ENCODE results near the gene IL18BP. TPM values are rescaled to one million over a fixed set of nuclear protein-coding genes. Genes with fewer than 3 reads are reported as not detected.

The IL18BP gene
- total RNA-seq, 1 donor from 2014 or later = 9.6 TPM

GRCh38 chr11:72014761-72015320 is 16.1 kb downstream of the IL18BP start:
- Mint-ChIP-seq H3K4me1 (ENCODE audit: unreplicated experiment) (no peaks in the 10 kb centered on the region), H3K4me3 (ENCODE audit: unreplicated experiment) (no peak overlapping the region), H3K27ac (ENCODE audit: unreplicated experiment) (no peak overlapping the region), H3K36me3 (ENCODE audit: unreplicated experiment) (peaks cover 66% of the 10 kb centered on the region), H3K9me3 (ENCODE audit: unreplicated experiment) (no peaks in the 10 kb centered on the region), H3K27me3 (ENCODE audit: unreplicated experiment) (no peaks in the 10 kb centered on the region)
- TF ChIP-seq CTCF (IDR thresholded peaks at IDR 0.05) = no peak
- no peak for DNase-seq (ENCODE audit: extremely low spot score, unreplicated experiment)

- H3K4me3 Mint-ChIP-seq (ENCODE audit: unreplicated experiment) = no peak overlapping the region
- no peaks in the 10 kb centered on the region for H3K4me1 Mint-ChIP-seq (ENCODE audit: unreplicated experiment)
- H3K27ac Mint-ChIP-seq (ENCODE audit: unreplicated experiment) = no peak overlapping the region
- H3K27me3 Mint-ChIP-seq (ENCODE audit: unreplicated experiment) = no peaks in the 10 kb centered on the region
- H3K36me3 Mint-ChIP-seq (ENCODE audit: unreplicated experiment) = peaks cover 72% of the 10 kb centered on the region
- no peak for DNase-seq (ENCODE audit: extremely low spot score, unreplicated experiment)
- no peaks in the 10 kb centered on the region for H3K9me3 Mint-ChIP-seq (ENCODE audit: unreplicated experiment)
- peak; percentile 34 for TF ChIP-seq CTCF (IDR thresholded peaks at IDR 0.05)
Measured at GRCh38 chr11:72015511-72016061, 16.9 kb downstream of the IL18BP start.

GRCh38 chr11:72018171-72018570 is 19.5 kb downstream of the IL18BP start:
- Mint-ChIP-seq H3K4me3 (ENCODE audit: unreplicated experiment) (no peak overlapping the region), H3K27ac (ENCODE audit: unreplicated experiment) (no peak overlapping the region), H3K36me3 (ENCODE audit: unreplicated experiment) (peaks cover 79% of the 10 kb centered on the region)

GRCh38 chr11:72023335-72023734 is 24.6 kb downstream of the IL18BP start:
- H3K36me3 Mint-ChIP-seq (ENCODE audit: unreplicated experiment) = peaks cover 53% of the 10 kb centered on the region
- H3K4me1 Mint-ChIP-seq (ENCODE audit: unreplicated experiment) = peaks cover 6% of the 10 kb centered on the region
- no peak for TF ChIP-seq CTCF (IDR thresholded peaks at IDR 0.05)
- H3K9me3 Mint-ChIP-seq (ENCODE audit: unreplicated experiment) = no peaks in the 10 kb centered on the region
- no peaks in the 10 kb centered on the region for H3K27me3 Mint-ChIP-seq (ENCODE audit: unreplicated experiment)
- H3K27ac Mint-ChIP-seq (ENCODE audit: unreplicated experiment) = no peak overlapping the region
- H3K4me3 Mint-ChIP-seq (ENCODE audit: unreplicated experiment) = no peak overlapping the region
- no peak for DNase-seq (ENCODE audit: extremely low spot score, unreplicated experiment)

More at GRCh38 chr11:72018171-72018570, 19.5 kb downstream of the IL18BP start:
- no peaks in the 10 kb centered on the region for H3K27me3 Mint-ChIP-seq (ENCODE audit: unreplicated experiment)
- no peak for DNase-seq (ENCODE audit: extremely low spot score, unreplicated experiment)
- H3K4me1 Mint-ChIP-seq (ENCODE audit: unreplicated experiment) = no peaks in the 10 kb centered on the region
- TF ChIP-seq CTCF (IDR thresholded peaks at IDR 0.05) = no peak
- H3K9me3 Mint-ChIP-seq (ENCODE audit: unreplicated experiment) = no peaks in the 10 kb centered on the region

GRCh38 chr11:72024069-72024754 is 25.5 kb downstream of the IL18BP start:
- Mint-ChIP-seq H3K27me3 (ENCODE audit: unreplicated experiment) (no peaks in the 10 kb centered on the region), H3K27ac (ENCODE audit: unreplicated experiment) (no peak overlapping the region), H3K4me1 (ENCODE audit: unreplicated experiment) (peaks cover 6% of the 10 kb centered on the region), H3K9me3 (ENCODE audit: unreplicated experiment) (no peaks in the 10 kb centered on the region), H3K36me3 (ENCODE audit: unreplicated experiment) (peaks cover 52% of the 10 kb centered on the region), H3K4me3 (ENCODE audit: unreplicated experiment) (no peak overlapping the region)
- no peak for TF ChIP-seq CTCF (IDR thresholded peaks at IDR 0.05)
- DNase-seq (ENCODE audit: extremely low spot score, unreplicated experiment) = no peak

All from osteocyte (in vitro differentiated cells).